ENCODE results near the gene PDS5B. TPM values are rescaled to one million over a fixed set of nuclear protein-coding genes. Genes with fewer than 3 reads are reported as not detected.

Gene PDS5B
- polyA plus RNA-seq, 1 experiment, result 16.7 TPM

GRCh38 chr13:32582281-32582680, 4.0 kb upstream of the PDS5B start:
- H3K4me3 ChIP-seq (ENCODE audit: low read depth, low read length), result no peak overlapping the region
- ChIA-PET POLR2A (no interaction called here), CTCF (interaction anchor here (0.6 to 4.1 kb wide), 20 partner anchors 11 to 757 kb away, joined by 3 to 65 read pairs (median 6); no protein-coding TSS in a partner anchor)
- DNase-seq (ENCODE audit: low read depth, low spot score), result no peak
- no peaks in the 10 kb centered on the region for H3K27me3 ChIP-seq (ENCODE audit: control insufficient read depth, insufficient read depth, low read length)
- TF ChIP-seq, protein P1, sequence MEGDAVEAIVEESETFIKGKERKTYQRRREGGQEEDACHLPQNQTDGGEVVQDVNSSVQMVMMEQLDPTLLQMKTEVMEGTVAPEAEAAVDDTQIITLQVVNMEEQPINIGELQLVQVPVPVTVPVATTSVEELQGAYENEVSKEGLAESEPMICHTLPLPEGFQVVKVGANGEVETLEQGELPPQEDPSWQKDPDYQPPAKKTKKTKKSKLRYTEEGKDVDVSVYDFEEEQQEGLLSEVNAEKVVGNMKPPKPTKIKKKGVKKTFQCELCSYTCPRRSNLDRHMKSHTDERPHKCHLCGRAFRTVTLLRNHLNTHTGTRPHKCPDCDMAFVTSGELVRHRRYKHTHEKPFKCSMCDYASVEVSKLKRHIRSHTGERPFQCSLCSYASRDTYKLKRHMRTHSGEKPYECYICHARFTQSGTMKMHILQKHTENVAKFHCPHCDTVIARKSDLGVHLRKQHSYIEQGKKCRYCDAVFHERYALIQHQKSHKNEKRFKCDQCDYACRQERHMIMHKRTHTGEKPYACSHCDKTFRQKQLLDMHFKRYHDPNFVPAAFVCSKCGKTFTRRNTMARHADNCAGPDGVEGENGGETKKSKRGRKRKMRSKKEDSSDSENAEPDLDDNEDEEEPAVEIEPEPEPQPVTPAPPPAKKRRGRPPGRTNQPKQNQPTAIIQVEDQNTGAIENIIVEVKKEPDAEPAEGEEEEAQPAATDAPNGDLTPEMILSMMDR (IDR thresholded peaks at IDR 0.05; ENCODE audit: low read depth, low read length), result no peak
- peaks cover 6% of the 10 kb centered on the region for H3K9me3 ChIP-seq (ENCODE audit: control insufficient read depth, insufficient read depth, low read length)
- no peak overlapping the region for H3K27ac ChIP-seq (ENCODE audit: low read depth, low read length)

DNA sequence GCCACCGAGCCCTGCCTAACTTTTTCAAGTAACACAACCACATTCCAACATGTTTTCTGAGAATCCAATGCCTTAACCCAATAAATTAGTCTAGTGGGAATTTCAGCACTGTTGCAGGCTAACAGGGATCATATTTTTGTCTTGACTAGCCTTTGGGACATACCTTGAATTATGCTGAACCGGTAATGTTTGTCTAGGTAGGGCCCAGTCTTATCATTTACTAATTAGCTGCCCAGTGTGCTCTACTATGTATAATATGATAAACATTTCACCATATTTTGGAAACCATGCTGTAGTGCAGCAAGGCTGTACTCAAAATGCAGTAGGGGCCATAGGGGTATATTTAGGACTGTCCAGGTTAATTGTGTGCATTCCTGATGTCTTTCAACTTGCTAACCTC, 3.3 kb upstream of the PDS5B start:
- Histone ChIP-seq H3K27me3 (ENCODE audit: control insufficient read depth, insufficient read depth, low read length) (no peaks in the 10 kb centered on the region), H3K4me3 (ENCODE audit: low read depth, low read length) (no peak overlapping the region), H3K27ac (ENCODE audit: low read depth, low read length) (no peak overlapping the region), H3K9me3 (ENCODE audit: control insufficient read depth, insufficient read depth, low read length) (peaks cover 2% of the 10 kb centered on the region; the same call in 1 of the 2 replicates)
- TF ChIP-seq, protein P1 (IDR thresholded peaks at IDR 0.05; ENCODE audit: low read depth, low read length), result no peak
- CTCF ChIA-PET, result interaction anchor here (0.8 to 4.1 kb wide), 6 partner anchors 151 to 673 kb away, joined by 4 to 65 read pairs (median 16); no protein-coding TSS in a partner anchor
- POLR2A ChIA-PET, result no interaction called here
- no peak for DNase-seq (ENCODE audit: low read depth, low spot score)

- TF ChIP-seq, protein P1 (IDR thresholded peaks at IDR 0.05; ENCODE audit: low read depth, low read length), result no peak
- Histone ChIP-seq H3K27me3 (ENCODE audit: control insufficient read depth, insufficient read depth, low read length) (no peaks in the 10 kb centered on the region), H3K9me3 (ENCODE audit: control insufficient read depth, insufficient read depth, low read length) (no peaks in the 10 kb centered on the region), H3K4me3 (ENCODE audit: low read depth, low read length) (peak overlapping the region; percentile 65), H3K27ac (ENCODE audit: low read depth, low read length) (no peak overlapping the region)
- no peak for DNase-seq (ENCODE audit: low read depth, low spot score)
- ChIA-PET POLR2A (interaction anchor here (0.6 to 1.1 kb wide), 5 partner anchors 54 to 1138 kb away, joined by 3 to 5 read pairs (median 4); no protein-coding TSS in a partner anchor), CTCF (interaction anchor here (0.6 to 1.7 kb wide), 28 partner anchors 10 to 957 kb away, joined by 3 to 22 read pairs (median 4); no protein-coding TSS in a partner anchor)
Measured at GRCh38 chr13:32585550-32586079, 637 bp upstream of the PDS5B start.

GRCh38 chr13:32587011-32587810, 959 bp downstream of the PDS5B start:
- peak overlapping the region; percentile 87 for H3K4me3 ChIP-seq (ENCODE audit: low read depth, low read length)
- H3K27ac ChIP-seq (ENCODE audit: low read depth, low read length), result peak overlapping the region; percentile 74
- H3K9me3 ChIP-seq (ENCODE audit: control insufficient read depth, insufficient read depth, low read length), result no peaks in the 10 kb centered on the region
- TF ChIP-seq, protein P1 (IDR thresholded peaks at IDR 0.05; ENCODE audit: low read depth, low read length), result no peak
- no peaks in the 10 kb centered on the region for H3K27me3 ChIP-seq (ENCODE audit: control insufficient read depth, insufficient read depth, low read length)
- no peak for DNase-seq (ENCODE audit: low read depth, low spot score)
- ChIA-PET POLR2A (interaction anchor here (1.1 to 1.6 kb wide), 2 partner anchors 52 to 1056 kb away, joined by 3 to 4 read pairs; no protein-coding TSS in a partner anchor), CTCF (interaction anchor here (0.6 to 4.3 kb wide), 12 partner anchors 53 to 1137 kb away, joined by 3 to 31 read pairs (median 7); no protein-coding TSS in a partner anchor)

Data from AG04450 (cell line).